K562 (cell line): Measurements from ENCODE around the gene DMWD. TPM values are rescaled to one million over a fixed set of nuclear protein-coding genes. Genes with fewer than 3 reads are reported as not detected.

Experiments
- ATF3 ChIP-seq, 2 experiments: fragments of 450-650 bp in 1 of 2; sonication (generic) in 1 of 2; formaldehyde crosslinking in 1 of 2; IDR thresholded peaks in 1 of 2; conservative IDR thresholded peaks in 1 of 2; 2 replicates each; pipeline versions ENCODE4 v1.6.1 to v1.8.1; 2016 to 2023; ENCODE audit warnings: mild to moderate bottlenecking in 2 of 2, moderate library complexity in 2 of 2, inconsistent platforms in 1 of 2, missing genetic modification reagents in 1 of 2
- BMI1 ChIP-seq: fragments of 150-350 bp; IDR thresholded peaks from 2 replicates; pipeline ENCODE4 v1.6.1; 2014; ENCODE audit warnings: low read length
- CBX5 ChIP-seq: IDR thresholded peaks from 2 replicates; pipeline ENCODE4 v1.6.1; 2014; ENCODE audit warnings: low read depth, borderline replicate concordance
- DIDO1 ChIP-seq: fragments of 450-650 bp; IDR thresholded peaks from 2 replicates; pipeline ENCODE4 v1.6.1; 2016; ENCODE audit warnings: low read depth, missing biosample characterization, missing genetic modification characterization
- ELF1 ChIP-seq: fragments of 200-800 bp; sonication (Bioruptor generic); IDR thresholded peaks from 2 replicates; pipeline ENCODE4 v1.6.1; 2016; ENCODE audit warnings: missing genetic modification characterization, missing compliant biosample characterization
- ETS1 ChIP-seq: conservative IDR thresholded peaks from 2 replicates; pipeline ENCODE4 v1.6.1; 2011; ENCODE audit warnings: low read depth, mild to moderate bottlenecking, low read length; ENCODE audit not compliant: control insufficient read depth
- GABPA ChIP-seq: fragments of 200-800 bp; sonication (Bioruptor generic); conservative IDR thresholded peaks from 2 replicates; pipeline ENCODE4 v1.6.1; 2016; ENCODE audit warnings: low read depth, missing genetic modification characterization, missing compliant biosample characterization
- HDAC1 ChIP-seq, 2 experiments: fragments of 450-650 bp; IDR thresholded peaks; 2 replicates each; pipeline ENCODE4 v1.6.1; 2016 to 2017; ENCODE audit warnings: inconsistent platforms in 1 of 2, mild to moderate bottlenecking in 1 of 2, moderate library complexity in 1 of 2
- MLLT1 ChIP-seq, 2 experiments: fragments of 450-650 bp; IDR thresholded peaks; 2 replicates each; pipeline ENCODE4 v1.6.1; 2016
- MXD1 ChIP-seq: fragments of 250-450 bp; sonication (Bioruptor Pico); IDR thresholded peaks from 2 replicates; pipeline ENCODE4 v1.8.0; 2021; ENCODE audit warnings: borderline replicate concordance, mild to moderate bottlenecking, moderate library complexity; ENCODE audit not compliant: poor library complexity, severe bottlenecking
- PHTF2 ChIP-seq: fragments of 250-450 bp; sonication (Bioruptor Pico); IDR thresholded peaks from 2 replicates; pipeline ENCODE4 v1.5.0; 2021; ENCODE audit warnings: mild to moderate bottlenecking
- POLR2A ChIP-seq: fragments of 450-650 bp; conservative IDR thresholded peaks from 2 replicates; pipeline ENCODE4 v1.6.1; 2016
- SOX6 ChIP-seq: fragments of 450-650 bp; IDR thresholded peaks from 2 replicates; pipeline ENCODE4 v1.6.1; 2014; ENCODE audit warnings: mild to moderate bottlenecking
- SRF ChIP-seq, 2 experiments: fragments of 250-450, 450-650 bp in 1 of 2; sonication (Bioruptor Pico) in 1 of 2; sonication (generic) in 1 of 2; formaldehyde crosslinking; IDR thresholded peaks; 2 replicates each; pipeline versions ENCODE4 v1.5.0 to v1.5.1; 2020 to 2022; ENCODE audit warnings: mild to moderate bottlenecking in 1 of 2, missing genetic modification reagents in 1 of 2
- TAL1 ChIP-seq: fragments of 450-650 bp; IDR thresholded peaks from 2 replicates; pipeline ENCODE4 v1.6.1; 2016; ENCODE audit warnings: mild to moderate bottlenecking
- TBL1XR1 ChIP-seq, 2 experiments: IDR thresholded peaks; 2 replicates each; pipeline ENCODE4 v1.6.1; 2012; ENCODE audit warnings: improper control_type of control experiment in 2 of 2, low read length in 2 of 2, mild to moderate bottlenecking in 1 of 2
- TRIM25 ChIP-seq: fragments of 450-650 bp; IDR thresholded peaks from 2 replicates; pipeline ENCODE4 v1.7.0; 2016; ENCODE audit warnings: borderline replicate concordance
- XRCC3 ChIP-seq: fragments of 450-650 bp; IDR thresholded peaks from 2 replicates; pipeline ENCODE4 v1.6.1; 2017; ENCODE audit warnings: mild to moderate bottlenecking, moderate library complexity
- ZNF140 ChIP-seq: fragments of 250-450 bp; sonication (Bioruptor Pico); IDR thresholded peaks from 2 replicates; pipeline ENCODE4 v1.8.0; 2021; ENCODE audit warnings: moderate library complexity, mild to moderate bottlenecking, inconsistent platforms
- ZNF165 ChIP-seq: fragments of 250-450 bp; sonication (Bioruptor Pico); IDR thresholded peaks from 2 replicates; pipeline ENCODE4 v1.4.0; 2020; ENCODE audit warnings: borderline replicate concordance
- ZNF263 ChIP-seq: sonication (generic); formaldehyde crosslinking; IDR thresholded peaks from 2 replicates; pipeline ENCODE4 v1.8.0; 2022; ENCODE audit warnings: mild to moderate bottlenecking, missing genetic modification reagents, borderline replicate concordance
- ZNF830 ChIP-seq: fragments of 250-450 bp; sonication (Bioruptor Pico); IDR thresholded peaks from 2 replicates; pipeline ENCODE4 v1.5.0; 2021; ENCODE audit warnings: mild to moderate bottlenecking
- polyA plus RNA-seq, 8 experiments: library from polyadenylated mRNA; depleted of rRNA in 4 of 8; stranded (reverse) in 5 of 8; unstranded in 3 of 8; fragments of >200 nt; fragmentation: Nextera tagmentation in 2 of 8; fragmentation: Illumina TruSeq in 1 of 8; extraction: Ambion mirVana in 2 of 8; extraction: Trizol in 1 of 8; gene quantifications; 2 replicates each; pipeline versions ENCODE4 v1.2.1 to v1.2.3, GENCODE V29; 2011 to 2014; ENCODE audit warnings: inconsistent platforms in 1 of 8, missing spikeins in 1 of 8
- total RNA-seq, 7 experiments: library from RNA; depleted of rRNA in 6 of 7; stranded (reverse); fragments of >200 nt in 6 of 7; fragmentation: Illumina TruSeq in 2 of 7; extraction: Trizol in 2 of 7; gene quantifications; 2 replicates each; pipeline versions ENCODE4 v1.2.1 to v1.2.3, GENCODE V29; 2011 to 2021; ENCODE audit warnings: low replicate concordance in 1 of 7

Gene DMWD
- total and polyA plus RNA-seq, 9 of the 15 experiments (the other 6 are each of a cell fraction or from before 2014, with no cell fraction given): 4.7 to 54.6 (median 19.0) TPM

GRCh38 chr19:45779231-45780145 lies 13.2 kb downstream of the DMWD start (continued):
- TF ChIP-seq TBL1XR1 (IDR thresholded peaks at IDR 0.05; ENCODE audit: low read length in 2 of 2) (no peak), ZNF830 (CRISPR knock-in tag) (peak; percentile 44; the same call in 1 of the 2 replicates), ATF3 (IDR thresholded peaks at IDR 0.05) (no peak), ATF3 (CRISPR knock-in tag; conservative IDR thresholded peaks at IDR 0.05) (peak; percentile 15; the same call in 1 of the 2 replicates), DIDO1 (no peak), ZNF263 (CRISPR knock-in tag) (no peak), TRIM25 (no peak), ZNF165 (CRISPR knock-in tag) (no peak), MXD1 (CRISPR knock-in tag) (no peak), ELF1 (tag) (no peak), XRCC3 (no peak), BMI1 (no peak), SOX6 (peak; percentile 58), SRF (CRISPR knock-in tag; IDR thresholded peaks at IDR 0.05) (no peak), GABPA (tag) (no peak), HDAC1 (IDR thresholded peaks at IDR 0.05) (peak in 1 of 2 experiments; percentile 71; a peak in 2 of 4 replicates), CBX5 (no peak), ZNF140 (no peak), TAL1 (0 out of 2 replicates have a peak, but pooled peaks have one; percentile 10), MLLT1 (IDR thresholded peaks at IDR 0.05) (0 out of 4 replicates have a peak, but pooled peaks of 1 of the 2 experiments have one; percentile 23), PHTF2 (no peak), POLR2A (0 out of 2 replicates have a peak, but pooled peaks have one; percentile 60), ETS1 (no peak)
